NOMO-1 treated with dmso at 0.1 percent for 144 hours (cell line): ENCODE data around the gene DDX60.

Source experiments
- DNase-seq: peaks from one replicate; lab custom pipeline; 2025; ENCODE audit not compliant: unreplicated experiment; lab: John Stamatoyannopoulos, UW

Gene DDX60

DNA sequence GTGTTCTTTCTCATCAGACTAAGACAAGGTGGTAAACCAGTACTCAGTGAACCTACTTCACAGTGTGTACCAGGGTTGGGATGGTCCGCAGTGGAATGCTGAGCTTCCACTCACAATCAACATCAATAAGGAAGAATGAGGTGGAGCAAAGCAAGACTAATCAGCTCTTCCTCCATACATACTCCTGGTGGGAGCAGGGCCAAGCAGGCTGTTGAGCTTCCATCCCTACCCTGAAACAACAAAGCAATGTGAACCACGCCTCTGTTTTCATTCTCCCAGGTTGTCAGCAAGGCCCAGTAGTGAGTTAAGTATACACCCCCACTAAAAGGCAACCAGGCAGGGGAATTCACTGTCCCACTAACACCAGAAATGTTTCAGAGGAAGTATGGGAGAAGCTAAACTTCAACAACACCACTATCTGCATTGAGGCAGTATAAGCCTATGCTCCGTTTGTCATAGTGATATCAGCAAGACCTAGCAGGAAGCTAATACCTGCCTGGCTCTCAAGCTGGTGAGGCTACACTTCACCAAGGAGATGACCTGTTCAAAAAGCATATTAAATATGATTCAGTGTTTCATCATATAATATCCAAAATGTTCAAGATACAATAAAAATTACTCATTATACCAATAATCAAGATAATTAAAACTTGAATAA, 109.5 kb downstream of the DDX60 start:
- DNase-seq, result no peak

DNA sequence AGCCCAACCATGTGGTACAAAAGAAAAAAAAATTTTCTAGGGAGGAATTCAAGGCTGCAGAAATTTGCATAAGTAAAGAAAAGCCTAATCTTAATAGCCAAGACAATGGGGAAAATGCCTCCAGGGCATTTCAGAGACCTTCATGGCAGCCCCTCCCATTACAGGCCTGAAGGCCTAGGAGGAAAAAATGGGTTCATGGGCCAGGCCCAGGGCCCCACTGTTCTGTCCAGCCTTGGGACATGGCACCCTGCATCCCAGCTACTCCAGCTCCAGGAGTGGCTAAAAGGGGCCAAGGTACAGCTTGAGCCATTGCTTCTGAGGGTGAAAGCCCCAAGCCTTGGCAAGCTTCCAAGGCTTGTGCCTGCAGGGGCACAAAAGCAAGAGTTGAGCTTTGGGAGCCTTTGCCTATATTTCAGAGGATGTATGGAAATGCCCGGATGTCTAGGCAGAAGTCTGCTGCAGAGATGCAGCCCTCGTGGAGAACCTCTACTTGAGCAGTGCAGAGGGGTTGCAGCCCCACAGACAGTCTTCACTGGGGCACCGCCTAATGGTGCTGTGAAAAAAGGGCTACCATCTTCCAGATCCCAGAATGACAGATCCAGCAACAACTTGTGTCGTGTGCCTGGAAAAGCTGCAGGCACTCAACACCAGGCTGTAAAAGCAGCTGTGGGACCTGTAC, 115.2 kb downstream of the DDX60 start:
- no peak for DNase-seq

- DNase-seq, result no peak
Measured at GRCh38 chr4:168200685-168201084, 117.9 kb downstream of the DDX60 start.

- DNase-seq, result no peak
Measured at GRCh38 chr4:168199260-168199957, 119.1 kb downstream of the DDX60 start.

GRCh38 chr4:168197926-168198325, 120.6 kb downstream of the DDX60 start:
- DNase-seq, result no peak

DNA sequence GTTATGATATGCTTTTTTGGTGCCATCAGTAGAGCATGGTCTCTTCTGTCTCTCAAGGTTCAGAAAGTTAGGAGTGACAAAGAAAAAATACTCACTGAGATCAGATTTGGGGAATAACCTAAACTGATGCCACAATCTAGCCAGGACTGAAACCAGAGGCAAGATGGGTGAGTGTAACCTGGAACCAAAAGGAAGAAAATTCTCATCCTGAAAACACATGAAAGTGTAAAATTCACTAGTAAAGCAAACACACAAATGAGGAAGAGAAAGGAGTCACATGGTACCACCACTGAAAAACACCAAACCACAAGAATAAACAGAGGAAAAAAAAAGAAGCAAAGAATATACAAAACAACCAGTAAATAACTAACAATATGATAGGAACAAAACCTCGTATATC, 129.8 kb downstream of the DDX60 start:
- DNase-seq, result no peak

DNA sequence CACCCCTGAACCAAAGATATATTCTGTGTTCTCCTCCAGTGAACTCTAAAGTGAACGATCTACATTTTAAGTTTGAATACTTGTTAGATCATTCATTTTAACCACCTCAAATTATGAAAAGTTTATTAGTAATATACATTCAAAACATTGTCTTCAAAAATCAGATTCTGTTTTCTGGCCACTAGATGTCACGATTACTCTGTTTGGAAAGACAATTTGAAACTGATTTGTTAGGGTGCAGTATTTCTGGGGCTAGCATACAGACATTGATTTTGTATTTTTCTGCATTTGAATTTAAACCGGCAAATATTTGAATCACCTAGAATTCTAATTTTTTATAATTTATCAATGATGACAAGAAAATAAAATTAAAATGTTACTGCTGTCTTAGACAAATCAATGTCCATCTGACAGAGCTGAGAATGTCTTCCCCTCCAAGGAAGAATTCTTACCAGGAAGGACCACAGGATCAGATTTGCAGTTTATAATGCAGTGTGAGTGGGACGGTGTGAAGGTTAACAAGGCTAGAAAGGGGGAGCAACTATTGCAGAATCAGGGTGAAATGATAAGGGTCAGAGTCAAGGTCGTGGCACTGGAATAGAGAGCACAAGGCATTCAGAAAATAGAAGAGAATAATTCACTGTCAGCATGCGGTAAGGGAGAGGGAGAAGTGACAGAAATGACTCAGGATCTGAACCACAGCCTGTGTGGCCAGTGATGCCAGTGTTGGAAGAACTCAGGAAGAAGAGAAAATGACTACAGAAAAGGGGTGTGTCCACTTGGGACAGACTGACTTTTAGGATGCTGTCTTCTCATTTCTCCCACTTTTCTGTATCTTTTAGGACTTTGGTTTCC, 134.6 kb downstream of the DDX60 start:
- no peak for DNase-seq

DNA sequence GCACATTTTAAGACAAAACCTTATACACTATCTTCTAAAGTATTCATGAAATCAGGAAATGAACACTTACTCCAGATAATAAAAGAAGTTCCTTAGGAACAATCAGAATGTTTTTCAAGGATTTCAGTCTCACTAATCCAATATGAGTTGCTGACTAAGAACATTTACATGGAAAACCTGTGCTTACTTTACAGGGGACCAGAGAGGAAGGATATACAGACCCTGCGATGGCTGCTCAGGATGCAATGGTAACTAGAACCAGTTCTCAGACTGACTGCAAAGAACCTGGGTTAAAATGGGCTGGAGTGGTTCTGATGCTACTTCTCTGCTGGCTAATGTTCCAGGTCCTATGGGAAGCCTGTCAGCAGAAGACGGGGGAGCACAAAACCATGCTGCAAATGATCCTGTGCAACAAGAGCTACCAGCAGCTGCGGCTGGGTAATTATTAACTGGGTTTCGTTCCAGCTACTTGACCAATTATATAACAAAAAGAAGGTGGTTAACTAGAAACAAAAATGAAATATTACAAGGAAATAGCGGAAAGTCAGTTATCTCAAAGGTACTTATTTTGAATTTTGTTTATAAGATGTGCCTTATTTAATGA, 140.9 kb downstream of the DDX60 start:
- no peak for DNase-seq

DNA sequence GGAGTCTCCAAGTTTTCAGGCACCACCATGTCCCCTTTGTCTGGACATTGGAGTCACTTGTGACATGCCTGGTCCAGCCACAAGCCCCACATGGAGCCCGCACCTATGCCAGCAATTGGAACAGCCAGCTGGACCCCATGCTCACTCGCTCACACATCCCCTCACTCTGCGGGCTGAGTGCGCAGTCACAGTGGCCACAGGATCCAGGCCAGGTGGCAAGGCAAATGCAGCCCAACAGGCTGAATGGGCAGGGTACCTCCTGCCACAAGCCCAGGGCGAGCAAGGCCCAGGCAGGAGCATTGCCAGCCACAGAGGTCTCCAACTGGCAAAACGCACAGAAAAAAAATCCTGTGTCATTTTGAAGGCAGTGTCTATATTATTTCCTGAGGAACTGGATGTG, 144.2 kb downstream of the DDX60 start:
- DNase-seq, result no peak

GRCh38 chr4:168167714-168168284, 150.8 kb downstream of the DDX60 start:
- DNase-seq, result no peak
